Activated T-helper 17 cell treated with anti-CD3 and anti-CD28 coated beads, Interleukin-2, amount 50 U/mL, for 72 hours (primary cell): Measurements from ENCODE around the gene HOXA3. TPM values are rescaled to one million over a fixed set of nuclear protein-coding genes. Genes with fewer than 3 reads are reported as not detected.
A peak's percentile ranks its signal among the peaks of the same experiment; 100 is the strongest.

Experiments used
- ATAC-seq: fragments of 150-1000 bp; cut with Tn5 transposase; replicated peaks from 2 replicates; pipeline ENCODE4 v1.10.0; 2021; ENCODE audit warnings: mild to moderate bottlenecking, moderate library complexity
- H3K27ac Mint-ChIP-seq: one replicate; pipeline ENCODE4 v1.8.0; 2022; ENCODE audit warnings: mixed read lengths
- H3K27me3 Mint-ChIP-seq: one replicate; pipeline ENCODE4 v1.8.0; 2022; ENCODE audit warnings: mixed read lengths
- H3K36me3 Mint-ChIP-seq: one replicate; pipeline ENCODE4 v1.8.0; 2022; ENCODE audit warnings: low read depth, mild to moderate bottlenecking, mixed read lengths
- H3K4me1 Mint-ChIP-seq: one replicate; pipeline ENCODE4 v1.8.0; 2022; ENCODE audit warnings: mixed read lengths
- H3K4me3 Mint-ChIP-seq: one replicate; pipeline ENCODE4 v1.8.0; 2022; ENCODE audit warnings: mild to moderate bottlenecking, mixed read lengths
- H3K9me3 Mint-ChIP-seq: one replicate; pipeline ENCODE4 v1.8.0; 2022; ENCODE audit warnings: mixed read lengths
- total RNA-seq, 2 donors: library from RNA; stranded (reverse); gene quantifications; one replicate each; pipeline ENCODE4 v1.2.3, GENCODE V29; 2022

The HOXA3 gene
- total RNA-seq, 2 donors from 2014 or later, result not detected

DNA sequence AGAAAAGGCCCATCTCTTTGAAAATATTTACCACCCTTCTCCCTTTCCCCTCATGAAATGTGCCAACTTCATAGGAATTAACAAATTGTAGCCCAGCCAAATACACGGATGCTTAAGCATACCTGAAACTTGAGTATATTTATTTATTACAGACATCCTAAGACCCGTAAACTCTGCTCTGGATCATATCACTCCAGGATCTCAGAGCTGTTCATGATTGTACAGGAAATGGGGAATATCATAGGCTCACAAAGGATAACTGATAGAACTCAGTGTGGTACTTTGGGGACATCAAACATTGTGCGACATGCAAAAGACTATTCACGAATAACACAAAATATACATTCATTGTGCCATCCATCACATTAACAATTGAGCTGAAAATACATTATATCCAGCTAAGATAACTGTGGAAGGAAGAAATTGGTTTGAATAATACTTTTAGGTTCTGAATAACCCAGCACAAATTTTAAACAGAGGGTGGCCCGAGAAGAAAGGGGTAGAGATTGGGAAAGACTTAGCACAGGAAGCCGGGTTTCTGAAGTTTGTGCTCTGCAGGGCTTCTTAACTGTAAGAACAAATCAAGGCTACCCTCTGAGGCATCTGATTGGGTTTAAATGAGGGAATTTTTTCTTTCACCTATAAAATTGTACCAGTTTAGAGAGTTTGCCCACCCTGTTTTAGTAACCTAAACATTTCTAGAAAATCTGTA lies 59.0 kb downstream of the HOXA3 start:
- no peak for ATAC-seq
- no peaks in the 10 kb centered on the region for H3K9me3 Mint-ChIP-seq
- peaks cover 73% of the 10 kb centered on the region for H3K27me3 Mint-ChIP-seq
- no peaks in the 10 kb centered on the region for H3K36me3 Mint-ChIP-seq
- no peak overlapping the region for H3K27ac Mint-ChIP-seq
- peaks cover 5% of the 10 kb centered on the region for H3K4me1 Mint-ChIP-seq
- H3K4me3 Mint-ChIP-seq, result no peak overlapping the region

DNA sequence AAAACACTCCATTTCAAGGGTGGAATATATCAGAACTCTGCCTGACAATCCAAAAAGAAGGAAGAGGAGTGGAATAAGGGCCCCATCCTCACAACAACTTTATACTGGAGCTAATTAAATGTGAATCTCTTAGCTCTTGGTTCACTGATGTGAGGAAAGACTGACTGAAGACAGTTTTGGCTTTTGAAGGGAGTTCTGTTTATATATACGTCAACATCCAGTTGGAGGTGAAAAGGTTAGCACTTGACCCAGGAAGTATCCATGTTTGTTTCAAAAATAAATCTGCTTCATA lies 59.6 kb downstream of the HOXA3 start:
- H3K4me3 Mint-ChIP-seq, result no peak overlapping the region
- no peak overlapping the region for H3K27ac Mint-ChIP-seq
- ATAC-seq, result no peak
- no peaks in the 10 kb centered on the region for H3K9me3 Mint-ChIP-seq
- H3K27me3 Mint-ChIP-seq, result peaks cover 76% of the 10 kb centered on the region
- H3K36me3 Mint-ChIP-seq, result peaks cover under 1% of the 10 kb centered on the region
- H3K4me1 Mint-ChIP-seq, result peaks cover 5% of the 10 kb centered on the region

DNA sequence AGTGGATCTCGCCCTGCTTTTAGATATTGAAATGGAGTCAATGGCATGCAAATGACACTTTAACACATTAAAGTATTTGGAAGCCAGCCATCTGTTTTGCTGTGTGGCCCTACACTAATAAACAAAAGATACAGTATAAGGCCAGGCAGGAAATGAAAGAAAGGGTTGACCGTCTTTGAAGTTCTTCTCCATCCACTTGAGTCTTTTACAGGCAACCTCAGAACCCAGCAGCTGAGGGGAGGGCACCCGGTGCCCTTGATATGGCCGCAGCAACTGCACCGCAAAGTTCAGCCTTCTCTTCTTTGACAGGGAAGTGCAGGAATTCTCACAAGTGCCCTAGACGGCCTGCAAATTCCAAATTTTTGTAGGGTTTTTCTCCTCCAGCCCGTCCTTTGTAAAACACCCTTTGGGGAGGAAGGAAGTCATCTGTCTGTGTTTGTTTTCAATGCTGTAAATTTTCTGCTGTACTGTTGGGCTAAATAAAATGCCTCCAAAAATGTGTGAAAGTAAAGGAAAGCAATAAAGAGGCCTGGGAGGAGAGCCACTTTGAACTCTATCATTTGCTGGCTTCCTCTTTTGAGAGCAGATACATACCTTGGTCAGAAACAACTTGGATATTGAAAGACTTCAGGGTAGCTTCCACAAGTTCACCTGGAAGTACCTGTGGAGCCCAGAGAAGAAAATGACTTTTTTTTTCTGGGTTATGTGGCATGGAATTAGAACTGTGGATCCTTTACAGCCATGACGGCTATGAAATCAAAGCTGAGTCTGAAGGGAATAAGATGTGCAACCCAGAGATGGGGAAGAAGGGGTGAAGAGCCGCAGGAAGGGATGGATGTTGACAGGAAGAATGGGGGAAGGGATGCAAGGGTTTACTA lies 60.2 kb downstream of the HOXA3 start:
- no peak for ATAC-seq
- Mint-ChIP-seq H3K9me3 (no peaks in the 10 kb centered on the region), H3K4me3 (no peak overlapping the region), H3K27me3 (peaks cover 80% of the 10 kb centered on the region), H3K36me3 (peaks cover 6% of the 10 kb centered on the region), H3K4me1 (peaks cover 2% of the 10 kb centered on the region), H3K27ac (no peak overlapping the region)

DNA sequence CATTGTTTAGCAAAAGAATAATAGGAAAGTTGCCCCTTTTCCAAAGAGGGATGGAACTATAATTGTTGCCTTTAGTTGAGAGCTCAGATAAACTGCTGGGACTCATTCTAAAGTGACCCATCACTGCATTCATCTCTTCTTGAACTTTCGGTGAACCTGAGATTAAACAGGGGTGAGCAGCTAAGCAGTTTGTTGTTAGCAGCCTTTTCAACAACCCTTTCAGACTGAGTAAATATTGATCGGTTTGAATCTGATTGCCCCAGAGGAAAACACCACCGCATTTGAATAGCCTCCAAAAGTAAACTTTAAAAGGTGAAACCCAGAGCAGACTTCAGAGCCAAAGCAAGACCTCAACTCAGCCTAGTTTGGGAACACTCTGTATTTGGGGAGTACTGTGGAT lies 61.3 kb downstream of the HOXA3 start:
- no peak for ATAC-seq
- peaks cover 7% of the 10 kb centered on the region for H3K36me3 Mint-ChIP-seq
- H3K4me3 Mint-ChIP-seq, result no peak overlapping the region

DNA sequence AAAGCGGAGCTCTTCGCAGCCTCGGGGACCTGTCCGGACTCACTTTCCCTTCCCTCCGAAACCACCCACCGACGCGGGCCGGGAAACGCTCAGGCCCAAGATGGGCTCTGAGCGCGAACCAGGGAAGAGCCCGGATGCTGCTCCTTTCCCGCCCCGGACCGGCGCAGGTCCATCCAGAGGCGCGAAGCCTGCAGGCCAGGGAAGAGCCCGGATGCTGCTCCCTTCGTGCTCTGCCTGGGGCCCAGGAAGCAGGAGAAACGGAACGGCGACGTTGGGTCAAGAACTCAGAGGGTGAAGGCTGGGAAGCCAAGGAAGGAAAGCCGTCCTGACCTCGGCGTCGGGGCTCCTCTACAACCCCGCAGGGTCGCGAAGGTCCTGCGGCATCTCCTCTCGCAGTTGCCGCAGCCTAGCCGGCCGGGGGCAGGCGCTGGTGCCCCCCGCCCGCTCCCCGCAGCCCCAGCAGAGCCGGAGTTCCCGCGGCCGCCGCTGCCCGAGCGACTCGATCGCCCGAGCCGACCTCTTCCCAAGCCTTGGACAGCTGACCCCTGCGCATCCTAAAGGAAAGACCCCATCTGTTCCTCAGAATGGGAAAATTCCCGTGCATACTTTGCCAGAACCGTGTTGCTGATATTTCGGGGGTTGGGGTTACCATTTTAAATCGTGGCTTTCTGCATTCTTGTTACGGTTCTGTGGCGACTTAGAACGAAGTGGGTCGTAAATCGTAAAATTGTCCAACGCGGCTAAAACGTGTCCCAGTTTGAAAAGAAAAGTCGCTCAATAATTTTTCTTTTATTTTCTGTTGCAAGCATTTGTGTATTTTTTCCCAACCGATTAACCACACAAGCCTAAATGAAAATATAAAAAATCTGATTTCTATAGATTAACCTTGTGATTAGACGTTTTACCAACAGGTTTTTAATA lies 64.1 kb downstream of the HOXA3 start:
- Mint-ChIP-seq H3K4me3 (peak overlapping the region; percentile 25), H3K36me3 (peaks cover 7% of the 10 kb centered on the region), H3K4me1 (no peaks in the 10 kb centered on the region), H3K27ac (no peak overlapping the region), H3K27me3 (peaks cover 62% of the 10 kb centered on the region), H3K9me3 (no peaks in the 10 kb centered on the region)
- ATAC-seq, result no peak

More for the DNA sequence above, 61.3 kb downstream of the HOXA3 start:
- H3K9me3 Mint-ChIP-seq, result no peaks in the 10 kb centered on the region
- no peaks in the 10 kb centered on the region for H3K4me1 Mint-ChIP-seq
- H3K27me3 Mint-ChIP-seq, result peaks cover 81% of the 10 kb centered on the region
- no peak overlapping the region for H3K27ac Mint-ChIP-seq

DNA sequence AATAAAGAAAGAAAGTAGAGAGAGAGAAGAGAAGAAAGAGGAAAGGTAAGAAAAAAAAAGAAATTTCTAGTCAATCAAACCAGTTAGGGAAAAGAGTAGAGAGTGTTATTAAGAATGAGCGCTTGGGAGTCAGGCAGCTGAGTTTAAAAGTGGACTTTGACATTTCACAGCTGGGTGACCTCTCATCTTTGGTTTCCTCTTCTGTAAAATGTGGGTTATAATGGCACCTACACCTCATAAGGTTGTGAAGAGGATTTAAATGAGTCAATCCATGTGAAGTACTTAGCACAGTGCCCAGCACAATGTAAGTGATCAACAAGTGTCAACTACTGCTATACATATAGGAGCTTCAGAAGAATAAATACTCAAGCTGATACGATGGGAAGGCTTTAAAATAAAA lies 68.7 kb downstream of the HOXA3 start:
- Mint-ChIP-seq H3K9me3 (no peaks in the 10 kb centered on the region), H3K36me3 (peaks cover 7% of the 10 kb centered on the region), H3K4me3 (no peak overlapping the region), H3K4me1 (no peaks in the 10 kb centered on the region), H3K27me3 (peaks cover 21% of the 10 kb centered on the region), H3K27ac (no peak overlapping the region)
- no peak for ATAC-seq

DNA sequence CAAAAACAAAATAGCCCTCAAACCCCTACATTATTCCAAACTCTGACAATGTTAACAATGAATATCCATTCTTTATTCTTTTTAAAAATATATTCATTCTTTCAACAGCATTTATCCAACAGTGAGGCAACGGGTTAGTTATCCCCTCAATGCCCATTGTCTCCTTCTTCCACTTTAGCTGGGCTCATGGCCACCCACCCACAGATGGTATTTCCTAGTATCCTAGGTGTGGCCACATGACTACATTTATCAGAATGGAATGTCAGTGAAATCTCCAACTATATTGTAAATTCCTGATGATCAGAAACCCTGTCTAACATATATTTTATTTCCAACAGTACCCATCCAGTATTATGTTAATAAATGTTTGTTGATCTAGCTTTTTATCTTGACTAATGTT lies 70.2 kb downstream of the HOXA3 start:
- ATAC-seq, result no peak
- no peaks in the 10 kb centered on the region for H3K9me3 Mint-ChIP-seq
- no peaks in the 10 kb centered on the region for H3K4me1 Mint-ChIP-seq
- no peak overlapping the region for H3K4me3 Mint-ChIP-seq
- no peak overlapping the region for H3K27ac Mint-ChIP-seq
- peaks cover under 1% of the 10 kb centered on the region for H3K36me3 Mint-ChIP-seq
- H3K27me3 Mint-ChIP-seq, result peaks cover 10% of the 10 kb centered on the region

DNA sequence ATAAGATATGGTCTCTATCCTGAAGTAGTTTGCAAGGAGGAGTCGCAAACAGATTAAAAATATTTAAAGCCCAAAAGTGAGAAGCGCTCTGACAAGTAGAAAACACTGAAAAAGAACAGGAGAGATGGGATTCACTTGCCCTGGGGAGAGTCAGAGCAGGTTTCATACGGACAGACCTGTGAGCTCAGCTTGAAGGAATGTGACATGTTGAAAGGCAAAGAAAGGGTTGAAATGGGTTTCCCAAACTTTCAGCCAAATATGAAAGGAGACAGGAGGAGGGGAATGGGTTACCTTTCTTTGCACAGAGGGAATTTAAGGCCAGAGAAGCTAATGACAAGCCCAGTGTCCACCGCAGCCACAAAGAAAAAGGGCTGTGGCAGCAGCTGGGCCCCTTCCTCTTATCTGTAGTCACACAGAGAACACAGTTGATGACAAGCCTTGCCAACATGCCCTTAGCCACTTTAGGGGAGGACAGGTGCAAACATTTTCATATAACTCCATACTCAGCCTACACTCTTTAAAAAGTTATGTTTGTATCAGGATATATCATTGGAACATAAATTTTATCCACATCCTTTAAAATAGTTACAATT lies 71.4 kb downstream of the HOXA3 start:
- H3K36me3 Mint-ChIP-seq, result no peaks in the 10 kb centered on the region
- H3K4me3 Mint-ChIP-seq, result no peak overlapping the region
- peaks cover 9% of the 10 kb centered on the region for H3K27me3 Mint-ChIP-seq
- no peaks in the 10 kb centered on the region for H3K4me1 Mint-ChIP-seq
- H3K27ac Mint-ChIP-seq, result no peak overlapping the region
- no peak for ATAC-seq
- H3K9me3 Mint-ChIP-seq, result no peaks in the 10 kb centered on the region

DNA sequence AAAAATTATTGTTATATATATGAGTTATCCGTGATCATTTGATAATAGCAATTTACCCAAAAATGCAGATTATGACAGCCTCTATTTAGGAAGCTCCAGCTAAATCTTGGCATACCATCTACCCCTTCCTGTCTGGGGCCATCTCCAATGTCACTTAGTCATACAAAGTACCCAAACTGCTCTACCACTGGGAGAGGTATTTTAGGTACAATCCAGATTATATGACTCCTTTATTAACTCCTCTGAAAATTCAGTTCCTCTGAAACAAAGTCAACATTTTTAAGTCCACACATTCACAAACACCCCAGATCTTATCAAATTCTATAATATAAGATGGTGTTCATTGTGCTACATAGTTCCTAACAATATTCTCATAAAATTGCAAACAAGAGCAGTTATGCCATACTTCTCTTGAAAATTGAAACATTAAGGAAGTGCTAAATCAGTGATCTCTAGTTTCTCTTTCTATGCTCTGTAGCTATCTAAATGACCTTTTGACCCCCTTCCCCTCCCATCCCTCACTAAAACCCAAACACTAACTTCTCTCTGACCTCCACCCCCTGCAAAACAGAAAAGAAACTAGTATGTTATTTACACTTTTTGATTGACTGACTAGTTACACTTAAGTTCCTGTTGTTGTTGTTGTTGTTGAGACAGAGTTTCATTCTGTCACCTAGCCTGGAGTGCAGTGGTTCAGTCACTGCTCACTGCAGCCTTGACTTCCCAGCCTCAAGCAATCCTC lies 73.0 kb downstream of the HOXA3 start:
- Mint-ChIP-seq H3K36me3 (no peaks in the 10 kb centered on the region), H3K9me3 (no peaks in the 10 kb centered on the region), H3K4me1 (no peaks in the 10 kb centered on the region), H3K27ac (no peak overlapping the region), H3K27me3 (peaks cover 9% of the 10 kb centered on the region), H3K4me3 (no peak overlapping the region)
- ATAC-seq, result no peak

DNA sequence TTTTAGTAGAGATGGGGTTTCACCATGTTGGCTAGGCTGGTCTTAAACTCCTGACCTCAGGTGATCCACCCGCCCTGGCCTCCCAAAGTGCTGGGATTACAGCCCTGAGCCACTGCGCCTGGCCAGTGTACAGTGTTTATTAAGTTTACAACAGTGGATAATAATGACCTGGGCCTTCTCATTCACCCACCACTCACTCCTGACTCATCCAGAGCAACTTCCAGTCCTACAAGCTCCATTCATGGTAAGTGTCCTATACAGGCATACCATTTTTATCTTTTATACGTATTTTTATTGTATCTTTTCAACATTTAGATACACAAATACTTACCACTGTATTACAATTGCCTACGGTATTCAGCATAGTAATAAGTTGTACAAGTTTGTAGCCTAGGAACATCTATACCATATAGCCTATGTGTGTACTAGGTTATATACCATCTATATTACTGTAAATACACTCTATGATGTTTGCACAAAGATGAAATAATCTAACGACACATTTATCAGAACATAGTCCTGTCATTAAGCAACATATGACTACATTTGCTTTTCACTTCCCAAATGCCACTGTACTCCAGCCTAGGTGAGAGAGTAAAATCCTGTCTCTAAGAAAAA lies 73.7 kb downstream of the HOXA3 start:
- Mint-ChIP-seq H3K27ac (no peak overlapping the region), H3K27me3 (peaks cover 13% of the 10 kb centered on the region), H3K4me3 (no peak overlapping the region), H3K4me1 (no peaks in the 10 kb centered on the region), H3K36me3 (no peaks in the 10 kb centered on the region), H3K9me3 (no peaks in the 10 kb centered on the region)
- no peak for ATAC-seq

DNA sequence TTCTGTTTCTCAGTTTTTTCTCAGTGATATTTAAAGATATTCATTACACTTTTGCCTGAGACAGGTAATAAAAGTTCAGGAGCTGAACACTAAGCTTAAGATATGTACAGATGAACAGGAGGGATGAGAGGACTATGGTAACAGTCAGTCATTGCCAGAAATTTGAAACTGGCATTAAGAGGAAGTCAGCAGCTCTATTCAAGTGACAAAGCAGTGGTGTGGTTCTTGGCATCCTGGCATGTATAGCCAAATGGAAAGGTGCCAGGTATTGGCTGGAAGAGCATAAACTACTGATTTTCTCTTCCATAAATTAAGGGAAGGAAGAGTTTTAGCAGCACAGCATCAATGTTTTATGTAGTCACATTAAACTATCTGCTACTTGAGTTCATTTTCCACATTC lies 79.3 kb downstream of the HOXA3 start:
- no peak for ATAC-seq
- Mint-ChIP-seq H3K4me3 (no peak overlapping the region), H3K4me1 (no peaks in the 10 kb centered on the region), H3K9me3 (no peaks in the 10 kb centered on the region), H3K36me3 (no peaks in the 10 kb centered on the region), H3K27ac (no peak overlapping the region), H3K27me3 (peaks cover 17% of the 10 kb centered on the region)

DNA sequence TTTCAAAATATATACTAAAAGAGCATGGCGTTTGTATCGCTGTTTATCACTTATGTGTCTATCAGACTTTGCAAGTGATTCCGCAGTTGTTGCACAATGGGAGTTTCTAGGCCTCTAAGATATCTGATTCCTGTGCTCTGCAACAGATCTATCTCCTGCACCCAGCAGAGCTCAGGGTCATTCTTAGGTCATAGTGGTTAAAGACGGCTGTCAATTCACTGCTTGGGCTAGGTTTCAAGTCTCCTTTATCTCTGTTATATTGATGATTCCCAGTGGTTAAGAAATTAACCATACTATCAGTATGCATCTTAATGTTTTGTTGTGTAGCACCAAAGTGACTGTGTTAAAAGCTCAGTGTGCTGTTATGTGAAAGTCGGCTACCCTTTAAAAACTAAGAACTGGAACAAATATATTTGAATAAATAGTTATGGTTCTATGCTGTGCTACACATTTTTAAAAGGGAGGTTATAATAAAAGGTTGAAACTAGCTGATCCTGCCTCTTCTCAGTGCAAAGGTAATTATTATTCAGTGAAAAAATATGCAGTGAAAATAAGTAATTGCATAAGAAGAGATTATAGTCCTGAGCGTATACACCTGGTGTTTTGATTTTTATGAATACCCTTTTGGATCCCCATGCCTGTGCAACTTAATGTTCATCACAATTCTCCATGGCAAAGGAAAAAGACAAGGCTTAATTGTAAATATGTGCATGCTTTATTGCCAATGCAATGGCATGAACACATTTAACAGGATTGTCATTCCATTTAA lies 80.6 kb downstream of the HOXA3 start:
- no peaks in the 10 kb centered on the region for H3K4me1 Mint-ChIP-seq
- H3K27me3 Mint-ChIP-seq, result peaks cover 24% of the 10 kb centered on the region
- H3K36me3 Mint-ChIP-seq, result no peaks in the 10 kb centered on the region
- no peak overlapping the region for H3K4me3 Mint-ChIP-seq
- H3K27ac Mint-ChIP-seq, result no peak overlapping the region
- H3K9me3 Mint-ChIP-seq, result no peaks in the 10 kb centered on the region
- no peak for ATAC-seq

DNA sequence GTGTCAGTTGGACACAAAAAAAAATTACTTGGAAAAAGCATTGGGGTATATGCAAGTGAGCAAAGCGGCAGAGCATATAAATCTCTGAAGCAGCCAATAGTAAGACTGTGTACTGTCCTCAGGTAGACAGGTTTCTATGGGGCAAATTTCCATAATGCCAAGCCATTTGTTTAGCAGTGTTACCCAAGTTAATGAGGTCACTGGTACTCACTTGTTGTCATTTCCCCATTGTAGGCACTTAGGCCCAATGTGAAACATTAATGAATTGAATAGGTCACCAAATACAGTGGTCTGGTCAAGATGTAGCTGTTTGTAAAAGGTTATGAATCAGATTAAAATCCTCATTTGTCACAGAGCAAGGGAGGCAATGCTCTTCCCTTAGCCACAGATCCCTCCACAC lies 84.1 kb downstream of the HOXA3 start:
- no peaks in the 10 kb centered on the region for H3K36me3 Mint-ChIP-seq
- peaks cover 16% of the 10 kb centered on the region for H3K27me3 Mint-ChIP-seq
- no peaks in the 10 kb centered on the region for H3K4me1 Mint-ChIP-seq

More for the DNA sequence above, 84.1 kb downstream of the HOXA3 start:
- ATAC-seq, result no peak
- H3K4me3 Mint-ChIP-seq, result no peak overlapping the region
- H3K27ac Mint-ChIP-seq, result no peak overlapping the region
- H3K9me3 Mint-ChIP-seq, result no peaks in the 10 kb centered on the region
